Measurements from ENCODE around the gene GMDS. TPM values are rescaled to one million over a fixed set of nuclear protein-coding genes. Genes with fewer than 3 reads are reported as not detected.

Gene GMDS
- total and polyA plus RNA-seq, 2 of the 8 experiments (the other 6 are each of a cell fraction or from before 2014, with no cell fraction given), result 16.8 to 50.0 TPM

- no peak overlapping the region for H4K5ac ChIP-seq (ENCODE audit: insufficient read length, low read depth, low read length)
- no peak overlapping the region for H3K9ac ChIP-seq (replicated peaks in 1 of 4; ENCODE audit: extremely low read depth in 1 of 4, low read depth in 3 of 4, low read length in 3 of 4)
- no peaks in the 10 kb centered on the region for H4K20me1 ChIP-seq (replicated peaks in 1 of 2; ENCODE audit: control insufficient read depth in 1 of 2, insufficient read depth in 2 of 2, low read length in 2 of 2)
- no peak overlapping the region for H3K4me2 ChIP-seq (ENCODE audit: insufficient read depth in 1 of 2, low read depth in 2 of 2, low read length in 2 of 2)
- H3K27ac ChIP-seq (ENCODE audit: low read depth, low read length), result 0 out of 2 replicates have a peak overlapping the region, but pooled peaks have one; percentile 36
- H3K4me1 ChIP-seq (replicated peaks in 1 of 4; ENCODE audit: control insufficient read depth in 3 of 4, insufficient read depth in 4 of 4, low read length in 3 of 4), result peaks cover 0 to 11% (median 4%) of the 10 kb centered on the region in 4 experiments; a peak in 4 of 7 replicates
- H3K23me2 ChIP-seq (ENCODE audit: low read depth, low read length), result no peaks in the 10 kb centered on the region
- no peak overlapping the region for H4K8ac ChIP-seq (ENCODE audit: extremely low read depth, insufficient read depth, low read length)
- no peak overlapping the region for H2BK15ac ChIP-seq (ENCODE audit: low read length)
- 0 out of 2 replicates have a peak overlapping the region, but pooled peaks have one; percentile 54 for H2BK5ac ChIP-seq (ENCODE audit: low read depth, low read length)
- H3K23ac ChIP-seq (ENCODE audit: insufficient read length), result no peak overlapping the region
- no peaks in the 10 kb centered on the region for H3K27me3 ChIP-seq (replicated peaks in 1 of 4; ENCODE audit: control insufficient read depth in 3 of 4, extremely low read depth in 1 of 4, insufficient read depth in 3 of 4, low read length in 3 of 4)
- H3K9me3 ChIP-seq (ENCODE audit: insufficient read depth in 2 of 2, low read depth in 1 of 2, low read length in 1 of 2), result no peaks in the 10 kb centered on the region
- no peak overlapping the region for H2BK12ac ChIP-seq (ENCODE audit: low read depth, low read length)
- H3K4ac ChIP-seq (replicated peaks; ENCODE audit: insufficient read length, low read depth, low read length), result no peak overlapping the region
- H3K79me2 ChIP-seq (ENCODE audit: control insufficient read depth in 1 of 2, insufficient read depth in 2 of 2, low read length in 2 of 2), result peaks cover 0 to 16% of the 10 kb centered on the region in 2 experiments; a peak in 2 of 4 replicates
- CTCF ChIA-PET (ENCODE audit: partially characterized antibody), result interaction anchor here (0.8 to 2.0 kb wide), 3 partner anchors 10 to 69 kb away, joined by 3 to 5 read pairs (median 4); no protein-coding TSS in a partner anchor
- H3K79me1 ChIP-seq (ENCODE audit: low read depth, low read length), result no peaks in the 10 kb centered on the region; the same call in 1 of the 2 replicates
- H2BK120ac ChIP-seq (replicated peaks; ENCODE audit: low read depth, low read length), result no peak overlapping the region
- no peak for DNase-seq (ENCODE audit: low read depth in 1 of 2, low spot score in 2 of 2)
- POLR2A ChIA-PET (ENCODE audit: partially characterized antibody), result interaction anchor here (1.4 kb wide), 1 partner anchor 15 kb away, joined by 3 read pairs; no protein-coding TSS in a partner anchor
- H3K56ac ChIP-seq (replicated peaks; ENCODE audit: insufficient read length, low read depth, low read length), result no peak overlapping the region
- no peak overlapping the region for H3K18ac ChIP-seq (ENCODE audit: extremely low read depth, low read length)
- H3K4me3 ChIP-seq (ENCODE audit: extremely low read depth in 1 of 4, insufficient read depth in 2 of 4, low read depth in 3 of 4, low read length in 4 of 4), result no peak overlapping the region
- H2AK5ac ChIP-seq (ENCODE audit: low read depth, low read length), result no peak overlapping the region; the same call in 1 of the 2 replicates
- WGBS, 2 experiments (ENCODE audit: extremely low coverage in 1 of 2, insufficient coverage in 1 of 2, insufficient read length in 1 of 2, insufficient replicate concordance in 2 of 2, low coverage in 1 of 2, low lambda C conversion rate in 2 of 2, missing lambda C conversion rate in 1 of 2), result 75% methylated on average over 6 of the region's 6 CpGs; no CpG with 5 or more reads in 1 of the 2 experiments
- H4K91ac ChIP-seq (replicated peaks; ENCODE audit: insufficient read length, low read length), result no peak overlapping the region
- no peaks in the 10 kb centered on the region for H3K36me3 ChIP-seq (ENCODE audit: control insufficient read depth in 2 of 4, insufficient read depth in 4 of 4, low read length in 3 of 4)
- no peak overlapping the region for H3K14ac ChIP-seq (ENCODE audit: insufficient read length)
- H2BK20ac ChIP-seq (ENCODE audit: low read length), result no peak overlapping the region
- no peak overlapping the region for H2AFZ ChIP-seq (ENCODE audit: low read length)
- peak; percentile 89 for FAIRE-seq
- no peak for TF ChIP-seq CBX8 (IDR thresholded peaks at IDR 0.05; ENCODE audit: borderline replicate concordance, low read depth, low read length)
- no peak for TF ChIP-seq RBBP5 (IDR thresholded peaks at IDR 0.05; ENCODE audit: borderline replicate concordance, low read depth, low read length)
- no peak for TF ChIP-seq SP2 (IDR thresholded peaks at IDR 0.05; ENCODE audit: low read length)
- peak; percentile 1; the same call in 1 of the 2 replicates for TF ChIP-seq CEBPB (IDR thresholded peaks at IDR 0.05; ENCODE audit: low read depth, low read length)
- TF ChIP-seq TCF12 (IDR thresholded peaks at IDR 0.05; ENCODE audit: low read depth, low read length), result no peak
- TF ChIP-seq EP300 (IDR thresholded peaks at IDR 0.05; ENCODE audit: borderline replicate concordance in 1 of 2, low read depth in 2 of 2, low read length in 2 of 2), result no peak
- no peak for TF ChIP-seq JUND (IDR thresholded peaks at IDR 0.05; ENCODE audit: low read length)
- TF ChIP-seq TAF7 (optimal IDR thresholded peaks at IDR 0.05; ENCODE audit: borderline replicate concordance, low read depth, low read length), result no peak
Observed at GRCh38 chr6:2140438-2141128, 104.8 kb downstream of the GMDS start.
